Measurements from ENCODE around the gene SRPX.

GRCh38 chrX:38240541-38240940 is 19.9 kb upstream of the SRPX start:
- TF ChIP-seq CTCF (IDR thresholded peaks at IDR 0.05) (no peak), GABPA (IDR thresholded peaks at IDR 0.05; ENCODE audit: low read depth) (no peak), TEAD4 (IDR thresholded peaks at IDR 0.05; ENCODE audit: borderline replicate concordance, insufficient read depth) (no peak), MAX (IDR thresholded peaks at IDR 0.05; ENCODE audit: low read depth) (no peak), TAF1 (IDR thresholded peaks at IDR 0.05; ENCODE audit: borderline replicate concordance, low read depth, low read length) (no peak), YY1 (IDR thresholded peaks at IDR 0.05; ENCODE audit: low read depth) (no peak), POLR2AphosphoS5 (IDR thresholded peaks at IDR 0.05; ENCODE audit: low read depth, low read length) (no peak), GATA2 (CRISPR knock-in tag; IDR thresholded peaks at IDR 0.05) (no peak), RXRA (IDR thresholded peaks at IDR 0.05; ENCODE audit: borderline replicate concordance, low read depth) (no peak), REST (IDR thresholded peaks at IDR 0.05; ENCODE audit: low read depth, low read length) (no peak), FOXJ3 (CRISPR knock-in tag; IDR thresholded peaks at IDR 0.05) (no peak)
